ENCODE results near the gene DNAJC6. TPM values are rescaled to one million over a fixed set of nuclear protein-coding genes. Genes with fewer than 3 reads are reported as not detected.

The DNAJC6 gene
- total RNA-seq, 1 experiment from 2014 or later, result 5.3 TPM

DNA sequence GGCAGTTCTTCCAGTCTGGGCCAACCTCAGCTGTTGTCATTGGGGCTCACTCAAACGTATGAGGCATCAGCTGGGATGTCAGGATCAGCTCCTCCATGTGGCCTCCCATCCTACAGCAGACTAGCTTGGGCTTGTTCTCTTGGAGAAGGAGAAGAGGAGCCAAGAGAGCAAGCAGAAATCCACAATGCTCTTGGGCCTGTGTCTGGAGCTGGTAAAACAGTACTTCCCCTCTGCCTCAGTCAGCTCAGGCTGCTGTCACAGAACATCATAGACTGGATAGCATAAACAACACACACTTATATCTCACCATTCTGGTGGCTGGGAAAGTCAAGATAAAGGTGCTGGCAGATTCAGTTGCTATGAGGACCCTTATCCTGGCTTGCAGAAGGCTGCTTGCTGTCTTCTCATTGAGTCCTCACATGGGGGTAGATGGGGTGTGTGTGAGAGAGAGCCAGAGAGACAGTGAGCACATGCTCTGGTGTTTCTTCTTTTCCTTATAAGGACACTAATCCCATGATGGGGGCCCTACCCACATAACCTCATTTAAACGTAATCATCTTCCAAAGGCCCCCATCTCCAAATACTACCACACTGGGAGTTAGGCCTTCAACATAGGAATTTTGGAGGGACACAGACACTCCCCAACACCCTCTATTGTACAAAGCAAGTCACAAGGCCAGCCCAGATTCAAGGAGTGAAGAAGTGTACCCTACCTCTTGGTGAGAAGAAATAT lies 16.3 kb upstream of the DNAJC6 start:
- no peak for DNase-seq (ENCODE audit: low read depth)

DNA sequence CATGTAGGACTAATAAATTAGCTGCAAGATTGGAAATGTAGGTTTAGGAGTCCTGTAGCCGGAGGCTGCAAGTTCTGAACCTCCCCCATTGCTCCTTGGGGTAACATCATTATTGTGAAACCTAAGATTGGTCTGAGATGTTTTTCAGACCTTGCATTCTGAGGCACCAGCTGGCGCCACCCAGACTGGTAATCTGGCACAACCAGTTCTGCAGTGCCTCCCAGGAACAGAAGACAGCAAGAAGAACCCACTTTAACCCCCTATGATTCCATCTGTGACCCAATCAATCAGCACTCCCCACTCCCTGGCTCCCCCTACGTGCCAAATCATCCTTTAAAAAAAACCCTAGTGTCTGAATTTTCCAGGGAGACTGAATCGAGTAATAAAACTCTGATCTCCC lies 11.6 kb upstream of the DNAJC6 start:
- no peak for DNase-seq (ENCODE audit: low read depth)

DNA sequence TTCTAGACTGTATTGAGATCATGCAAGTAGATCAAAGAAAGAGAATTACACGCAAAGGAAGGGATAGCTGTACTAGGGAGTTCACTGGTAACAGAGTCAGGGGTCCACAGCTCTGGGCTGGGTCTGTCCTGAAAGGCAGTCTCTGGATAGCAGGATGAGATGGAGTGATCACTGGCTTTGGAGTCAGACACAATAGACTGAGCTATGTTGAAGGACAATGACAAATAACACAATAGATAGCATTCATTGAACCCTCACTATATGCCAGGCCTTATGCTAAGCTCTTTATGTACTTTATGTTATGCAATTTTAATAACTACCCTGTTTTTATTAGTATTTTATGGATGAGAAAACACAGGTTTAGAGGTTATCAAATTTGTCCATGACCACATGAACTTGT lies 10.0 kb upstream of the DNAJC6 start:
- DNase-seq (ENCODE audit: low read depth), result no peak

DNA sequence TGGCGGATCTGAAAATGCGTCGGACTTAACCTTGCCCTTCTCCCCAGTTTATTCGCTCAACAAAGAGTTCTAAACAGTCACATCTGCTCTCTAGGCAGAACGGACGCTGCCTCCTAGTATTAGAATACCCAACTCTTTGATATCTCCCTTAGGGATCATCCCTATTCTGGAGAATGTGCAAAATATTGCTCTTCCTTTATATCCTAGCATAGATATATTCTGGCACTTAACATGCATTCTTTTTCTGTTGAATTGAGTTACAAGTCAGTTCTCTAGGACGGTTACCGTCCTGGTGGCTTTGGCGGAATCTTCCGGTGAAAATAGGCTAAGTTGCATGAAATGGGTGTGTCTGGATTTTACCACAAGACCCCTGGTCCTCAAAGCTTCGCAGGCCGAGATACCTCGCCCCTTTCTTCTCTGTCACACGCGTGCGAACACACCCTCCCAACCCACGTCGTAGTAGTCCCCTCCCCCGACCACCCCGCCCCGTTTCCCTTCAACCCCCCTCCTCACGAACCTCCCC lies 501 bp upstream of the DNAJC6 start:
- no peak for DNase-seq (ENCODE audit: low read depth)

DNA sequence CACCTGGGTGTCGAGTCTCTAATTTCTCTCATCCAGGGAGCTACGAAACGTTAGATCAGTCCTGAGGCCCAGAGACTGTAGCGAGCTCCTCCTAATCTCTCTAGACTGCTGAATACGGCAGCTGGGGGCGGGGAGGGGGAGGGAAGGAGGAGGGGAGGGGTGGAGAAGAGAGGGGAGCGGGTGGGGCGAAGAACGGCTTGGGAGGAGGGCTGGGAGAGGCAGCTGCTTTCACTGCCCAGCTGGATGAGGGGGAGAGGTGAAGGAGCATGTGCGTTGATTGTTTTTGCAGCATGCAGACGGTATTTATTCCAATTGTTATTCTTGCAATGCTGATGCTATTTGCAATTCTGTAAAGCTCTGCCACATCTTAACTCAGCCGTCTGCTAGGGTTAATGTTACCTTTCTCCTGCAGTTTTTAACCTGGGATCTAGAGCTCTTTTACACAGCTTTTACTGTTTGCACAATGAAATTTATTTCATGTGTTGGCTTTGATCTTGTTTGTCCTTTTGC lies 790 bp downstream of the DNAJC6 start:
- no peak for DNase-seq (ENCODE audit: low read depth)

DNA sequence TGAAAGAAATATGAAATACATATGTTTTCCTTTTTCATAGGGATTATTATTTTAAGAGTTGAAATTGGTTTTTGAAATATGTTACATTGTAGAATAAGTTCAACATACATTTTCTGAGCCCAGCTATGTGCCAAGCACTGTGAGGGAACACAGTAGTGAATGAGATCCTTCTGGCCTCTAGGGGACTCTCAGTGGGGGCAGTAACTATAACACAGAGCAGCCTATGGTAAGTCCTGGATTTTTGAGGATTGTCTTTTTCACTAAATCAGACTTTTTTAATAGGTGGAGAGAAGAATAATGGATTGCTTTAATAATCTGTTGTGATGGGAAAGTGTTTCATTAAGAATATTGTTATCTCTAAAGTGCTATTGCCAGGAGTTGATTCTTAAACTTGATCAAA lies 2.4 kb downstream of the DNAJC6 start:
- no peak for DNase-seq (ENCODE audit: low read depth)

DNA sequence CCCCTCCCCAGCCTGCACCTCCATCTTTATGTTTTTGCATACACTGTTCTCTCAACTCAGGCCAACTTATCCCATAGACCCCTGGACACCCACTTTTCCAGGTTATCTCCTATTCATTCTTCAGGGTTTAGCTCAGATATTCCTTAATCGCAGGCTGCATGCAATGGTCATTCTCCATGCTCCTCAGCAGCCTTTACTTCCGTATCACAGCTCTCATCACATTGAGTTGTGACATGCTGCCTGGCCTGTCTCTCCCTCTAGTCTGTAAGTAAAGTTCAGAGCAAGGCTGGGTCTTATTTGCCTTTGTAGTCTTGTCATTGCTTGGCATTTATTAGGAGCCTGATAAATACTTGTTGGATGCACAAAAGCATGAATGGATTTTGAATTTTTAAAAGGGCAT lies 6.9 kb downstream of the DNAJC6 start:
- DNase-seq (ENCODE audit: low read depth), result no peak

DNA sequence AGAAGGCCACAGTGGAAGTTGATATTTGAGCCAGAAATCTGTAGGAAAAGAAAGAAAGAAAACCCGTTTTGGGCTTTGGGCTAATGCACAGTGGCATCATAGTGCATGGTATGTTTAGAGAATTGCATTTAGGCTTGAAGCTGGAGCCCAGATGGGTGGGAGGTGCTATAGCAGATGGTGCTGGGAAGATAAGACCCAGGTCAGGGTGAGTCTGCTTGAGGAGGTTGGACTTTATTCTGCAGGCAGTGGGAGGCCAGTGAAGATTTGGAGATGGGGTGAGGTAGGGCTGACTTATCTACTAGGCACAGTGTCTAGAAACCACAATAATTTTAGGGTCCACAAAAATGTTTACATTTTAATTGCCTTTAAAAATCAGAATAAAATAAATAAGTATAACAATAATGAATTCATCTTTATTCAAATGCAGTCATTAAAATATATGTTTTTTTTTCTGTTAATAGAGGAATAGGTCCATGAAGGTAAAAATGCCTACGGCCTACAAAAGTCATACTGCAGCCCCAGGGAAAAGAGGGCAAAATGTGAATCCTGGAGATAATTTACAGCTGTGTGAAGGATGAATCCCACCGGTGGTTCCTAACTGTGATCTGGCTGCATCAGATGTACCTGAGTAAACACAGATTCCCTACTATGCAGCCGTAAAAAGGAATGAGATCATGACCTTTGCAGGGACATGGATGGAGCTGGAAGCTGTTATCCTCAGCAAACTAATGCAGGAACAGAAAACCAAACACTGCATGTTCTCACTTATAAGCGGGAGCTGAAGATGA lies 8.7 kb downstream of the DNAJC6 start:
- DNase-seq (ENCODE audit: low read depth), result no peak

DNA sequence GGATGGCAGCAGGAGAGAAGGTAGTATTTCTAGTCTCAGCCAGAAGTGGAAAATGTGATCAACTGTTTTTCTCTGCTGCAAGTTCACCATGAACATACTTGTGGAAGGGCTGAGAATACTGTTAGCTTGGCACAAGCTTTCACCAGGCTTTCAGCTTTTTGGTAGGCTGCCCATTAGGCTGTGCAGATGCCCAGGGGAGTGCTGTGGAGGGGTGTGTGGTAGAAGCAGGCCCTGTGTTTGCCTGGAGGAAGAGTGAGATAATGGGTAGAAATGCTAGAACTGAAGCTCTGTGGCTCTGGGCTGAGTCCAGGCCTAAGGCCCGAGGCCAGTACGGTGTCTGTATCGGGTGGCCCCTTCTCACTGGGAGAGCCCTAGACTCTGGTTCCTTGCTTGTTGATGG lies 9.8 kb downstream of the DNAJC6 start:
- DNase-seq (ENCODE audit: low read depth), result no peak

DNA sequence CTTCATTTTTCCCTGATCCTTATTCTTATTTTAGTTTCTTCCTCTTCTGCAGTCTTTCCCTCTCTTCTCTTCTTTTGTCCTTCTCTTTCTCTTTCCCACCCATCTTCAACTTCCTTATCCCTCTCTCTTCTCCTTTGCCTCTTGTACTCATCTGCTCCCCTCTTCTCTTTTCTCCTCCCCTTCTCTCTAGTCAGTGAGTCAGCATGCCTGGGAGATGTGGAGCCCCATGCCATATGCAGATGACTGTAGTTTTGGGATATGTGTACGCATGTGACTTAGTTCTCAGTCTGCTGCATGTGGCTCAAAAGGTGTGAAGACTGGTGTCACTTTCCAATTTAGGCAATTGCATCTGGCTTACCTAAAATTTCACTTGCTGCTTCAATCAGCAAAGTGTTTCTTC lies 10.4 kb downstream of the DNAJC6 start:
- DNase-seq (ENCODE audit: low read depth), result no peak

DNA sequence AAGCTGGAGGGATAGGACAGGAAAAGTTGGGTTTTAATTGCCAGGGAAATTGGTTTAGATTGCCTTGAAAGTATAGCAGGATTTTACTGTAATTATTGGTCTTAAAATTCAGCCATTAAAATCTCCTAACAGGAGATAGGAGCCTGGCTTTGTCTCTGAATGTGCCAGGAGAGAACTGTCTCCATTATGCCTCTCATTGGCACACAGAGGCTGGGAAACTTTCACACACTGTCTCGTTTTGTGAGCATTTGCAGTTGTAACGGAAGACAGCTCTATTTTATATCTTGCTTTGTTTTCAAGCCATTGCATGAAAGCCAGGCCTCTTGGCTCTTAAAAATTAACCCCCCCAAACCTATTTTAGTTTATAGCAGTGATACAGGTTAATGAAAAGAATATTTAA lies 12.5 kb downstream of the DNAJC6 start:
- DNase-seq (ENCODE audit: low read depth), result no peak

DNA sequence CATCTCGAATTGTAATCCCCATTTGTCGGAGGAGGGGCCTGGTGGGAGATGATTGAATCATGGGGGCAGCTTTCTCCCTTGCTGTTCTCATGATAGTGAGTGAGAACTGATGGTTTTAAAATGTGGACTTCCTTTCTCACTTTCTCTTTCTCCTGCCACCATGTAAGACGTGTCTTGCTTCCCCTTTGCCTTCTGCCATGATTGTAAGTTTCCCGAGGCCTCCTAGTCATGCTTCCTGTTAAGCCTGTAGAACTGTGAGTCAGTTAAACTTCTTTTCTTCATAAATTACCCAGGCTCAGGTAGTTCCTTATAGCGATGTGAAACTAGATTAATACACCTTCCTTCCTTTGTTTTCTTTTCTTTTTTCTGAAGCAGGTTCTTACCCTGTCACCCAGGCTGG lies 13.9 kb downstream of the DNAJC6 start:
- DNase-seq (ENCODE audit: low read depth), result peak; percentile 58

DNA sequence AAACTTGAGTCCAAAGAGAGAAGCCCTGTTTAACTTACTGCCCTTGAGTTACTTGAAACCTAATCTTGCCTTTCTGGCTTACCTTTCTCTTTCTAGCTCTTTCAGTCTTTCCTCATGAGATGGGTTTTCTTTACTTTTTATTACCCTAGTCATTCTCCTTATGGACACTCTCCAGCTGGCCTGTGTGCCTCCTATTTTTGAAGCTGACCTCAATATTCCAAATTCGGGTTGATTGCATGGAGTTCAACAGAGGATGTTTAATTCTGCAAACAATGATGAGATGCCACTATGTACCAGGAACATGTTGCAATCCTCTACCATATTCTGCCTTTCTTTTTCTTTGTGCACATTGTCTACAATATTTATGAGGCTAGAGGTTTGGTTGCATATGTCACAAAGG lies 20.7 kb downstream of the DNAJC6 start:
- DNase-seq (ENCODE audit: low read depth), result no peak

DNA sequence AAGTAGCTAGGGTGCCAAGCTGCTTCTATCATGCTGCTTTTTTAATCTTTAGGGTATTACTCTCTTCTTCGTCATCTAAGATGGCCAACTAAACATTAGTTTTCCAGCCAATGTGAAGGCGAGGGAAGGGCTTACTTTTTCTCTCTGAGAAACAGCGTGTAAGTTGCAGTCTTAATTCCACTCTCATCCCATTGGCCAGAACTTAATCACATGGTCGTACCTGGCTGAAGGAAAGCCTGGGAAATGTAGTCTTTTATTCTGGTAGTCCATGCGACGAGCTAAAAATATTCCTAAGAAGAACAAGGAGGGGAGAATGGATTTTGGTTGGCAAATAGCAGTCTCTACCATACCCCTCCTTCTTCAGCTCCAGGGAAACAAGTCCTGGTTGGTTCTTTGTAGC lies 21.5 kb downstream of the DNAJC6 start:
- DNase-seq (ENCODE audit: low read depth), result no peak

DNA sequence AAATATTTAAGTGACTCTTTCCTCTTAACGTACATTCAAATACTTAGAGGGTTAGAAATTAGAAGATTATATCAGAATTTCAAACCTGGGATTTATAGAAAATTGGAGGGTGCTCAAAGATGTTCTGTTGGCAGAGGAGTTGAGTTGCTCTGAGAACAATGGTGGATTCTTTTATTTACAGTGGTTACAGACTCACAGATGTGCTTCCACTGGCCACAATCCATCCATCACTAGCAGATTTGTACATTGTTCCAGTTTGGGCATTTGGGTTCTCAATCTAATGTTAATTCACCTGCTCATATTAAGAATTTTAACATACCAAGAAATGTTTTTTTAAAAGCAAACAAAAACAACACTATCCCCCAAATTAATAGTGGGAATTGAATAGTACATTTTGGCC lies 23.5 kb downstream of the DNAJC6 start:
- DNase-seq (ENCODE audit: low read depth), result no peak

DNA sequence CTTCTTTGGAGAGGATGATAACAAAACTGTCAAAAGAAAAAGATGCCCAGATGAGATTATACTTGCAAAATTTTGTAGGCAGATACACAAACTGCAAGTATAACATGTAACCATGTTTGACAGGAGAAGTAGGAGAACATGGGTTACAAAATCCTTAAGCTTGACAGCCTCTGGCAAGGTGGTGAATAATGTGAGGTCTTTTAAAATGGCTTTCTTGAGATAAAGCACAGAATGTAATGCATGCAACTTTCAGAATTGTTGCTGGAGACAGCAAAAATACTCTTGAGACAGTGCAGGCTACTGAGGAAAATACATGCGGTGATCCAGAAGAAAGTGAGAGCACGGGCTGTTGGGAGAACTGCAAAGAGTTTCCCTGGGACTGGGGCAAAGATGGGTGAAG lies 24.7 kb downstream of the DNAJC6 start:
- DNase-seq (ENCODE audit: low read depth), result no peak

DNA sequence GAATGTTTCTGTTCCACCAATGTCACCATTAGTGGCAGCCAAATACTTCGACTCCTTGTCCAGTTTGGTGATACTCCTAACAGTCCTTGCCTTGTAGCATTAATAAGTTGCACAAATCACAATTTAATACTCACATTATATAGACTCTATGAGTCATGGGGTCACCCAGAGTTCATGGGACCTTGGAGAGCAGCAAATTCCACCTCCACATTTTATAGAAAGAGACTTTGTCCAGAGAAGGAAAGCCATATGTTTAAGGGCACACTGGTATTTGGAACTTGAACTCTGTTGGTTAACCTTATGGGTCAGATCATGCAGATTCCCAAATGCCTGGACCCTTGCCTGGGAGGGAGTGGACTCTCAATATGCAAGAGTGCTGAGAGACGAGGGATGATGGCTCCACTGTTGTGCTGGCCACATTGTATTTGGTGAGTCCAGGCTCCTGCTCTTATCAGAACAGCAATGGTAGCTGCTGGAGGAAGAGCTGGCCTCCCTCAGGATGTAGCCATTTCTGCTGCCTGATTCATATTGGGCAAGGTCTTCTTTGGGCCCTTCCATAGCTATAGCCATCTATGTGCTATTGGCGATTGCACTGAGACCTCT lies 30.6 kb downstream of the DNAJC6 start:
- peak; percentile 43 for DNase-seq (ENCODE audit: low read depth)

DNA sequence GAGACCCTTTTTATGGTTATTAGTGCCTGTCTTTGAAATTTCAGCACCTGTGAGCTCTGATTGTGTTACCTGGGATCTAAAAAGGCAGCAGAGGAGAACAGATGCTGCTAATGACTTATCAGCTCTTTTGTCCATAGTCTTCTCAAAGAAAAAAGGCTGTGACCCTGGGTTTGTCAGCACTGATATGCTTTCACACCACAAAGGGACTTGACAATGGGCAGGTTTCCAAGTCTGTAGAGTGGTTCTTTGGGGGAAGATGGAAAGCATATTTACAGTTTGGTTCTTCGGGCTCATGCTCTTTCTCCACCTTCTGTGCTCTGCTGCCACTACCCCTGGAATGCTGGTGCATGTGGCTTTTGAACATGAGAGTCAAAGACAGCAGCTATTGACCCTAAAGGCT lies 32.0 kb downstream of the DNAJC6 start:
- no peak for DNase-seq (ENCODE audit: low read depth)

DNA sequence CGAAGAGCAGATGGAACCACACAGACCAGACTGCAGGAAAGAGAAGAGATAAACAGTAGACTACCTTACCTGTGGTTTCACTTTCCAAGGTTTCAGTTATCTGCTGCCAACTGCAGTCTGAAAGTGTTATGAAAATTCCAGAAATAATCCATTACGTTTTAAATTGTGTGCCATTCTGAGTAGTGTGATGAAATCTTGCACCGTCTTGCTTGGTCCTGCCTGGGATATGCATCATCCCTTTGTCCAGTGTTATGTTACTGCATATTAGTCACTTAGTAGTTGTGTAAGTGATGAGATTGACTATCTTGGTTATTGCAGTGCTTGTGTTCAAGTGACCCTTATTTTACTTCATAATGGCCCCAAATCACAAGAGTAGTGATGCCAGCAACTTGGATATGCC lies 33.9 kb downstream of the DNAJC6 start:
- peak; percentile 32 for DNase-seq (ENCODE audit: low read depth)

DNA sequence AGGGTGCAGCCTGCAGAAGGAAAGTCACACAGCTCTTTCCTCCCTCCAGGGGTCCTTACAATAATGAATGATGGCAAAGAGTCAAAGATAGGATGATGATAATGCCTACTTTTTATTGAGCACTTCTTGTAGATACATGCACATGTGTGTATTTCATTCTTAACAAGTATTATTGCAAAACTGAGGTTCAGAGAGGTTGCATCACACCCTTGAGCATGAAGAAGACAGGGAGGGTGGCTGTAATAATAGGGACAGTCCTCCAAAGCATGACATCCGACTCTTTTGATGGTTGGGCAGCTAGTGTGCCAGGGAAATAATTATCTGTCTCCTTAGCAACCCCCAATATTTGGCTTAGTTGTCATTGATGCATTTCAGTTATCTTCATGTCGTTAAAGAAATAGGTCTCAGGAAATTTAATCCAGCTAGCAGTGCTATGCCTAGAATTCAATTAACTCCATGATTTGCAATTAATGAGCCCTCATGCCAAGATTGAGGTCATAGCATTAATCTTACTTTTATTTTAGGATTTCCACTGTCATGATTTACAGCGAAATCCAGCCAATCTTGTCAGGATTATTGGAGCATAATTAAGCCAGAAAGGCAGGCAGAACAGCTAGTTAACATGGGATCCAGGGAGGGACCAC lies 35.0 kb downstream of the DNAJC6 start:
- peak; percentile 10 for DNase-seq (ENCODE audit: low read depth)

DNA sequence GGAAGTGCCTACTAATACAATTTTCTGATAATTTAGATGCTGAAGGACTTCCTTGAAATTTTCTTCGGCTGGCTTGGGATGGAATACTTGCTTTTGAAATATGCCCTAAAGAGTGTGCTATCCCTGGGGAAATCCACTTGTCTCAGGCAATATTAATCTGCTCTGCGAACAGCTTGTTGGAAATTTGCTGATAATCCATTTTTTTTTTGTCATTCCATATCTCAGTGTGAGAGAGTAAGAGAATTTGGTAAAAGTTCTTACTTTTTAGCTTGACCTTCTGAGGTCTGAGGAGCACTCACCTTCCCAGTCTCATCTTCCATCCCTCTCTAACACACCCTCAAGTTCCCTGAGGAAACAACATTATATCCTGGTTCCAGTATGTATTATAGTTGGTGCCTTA lies 36.8 kb downstream of the DNAJC6 start:
- DNase-seq (ENCODE audit: low read depth), result no peak

DNA sequence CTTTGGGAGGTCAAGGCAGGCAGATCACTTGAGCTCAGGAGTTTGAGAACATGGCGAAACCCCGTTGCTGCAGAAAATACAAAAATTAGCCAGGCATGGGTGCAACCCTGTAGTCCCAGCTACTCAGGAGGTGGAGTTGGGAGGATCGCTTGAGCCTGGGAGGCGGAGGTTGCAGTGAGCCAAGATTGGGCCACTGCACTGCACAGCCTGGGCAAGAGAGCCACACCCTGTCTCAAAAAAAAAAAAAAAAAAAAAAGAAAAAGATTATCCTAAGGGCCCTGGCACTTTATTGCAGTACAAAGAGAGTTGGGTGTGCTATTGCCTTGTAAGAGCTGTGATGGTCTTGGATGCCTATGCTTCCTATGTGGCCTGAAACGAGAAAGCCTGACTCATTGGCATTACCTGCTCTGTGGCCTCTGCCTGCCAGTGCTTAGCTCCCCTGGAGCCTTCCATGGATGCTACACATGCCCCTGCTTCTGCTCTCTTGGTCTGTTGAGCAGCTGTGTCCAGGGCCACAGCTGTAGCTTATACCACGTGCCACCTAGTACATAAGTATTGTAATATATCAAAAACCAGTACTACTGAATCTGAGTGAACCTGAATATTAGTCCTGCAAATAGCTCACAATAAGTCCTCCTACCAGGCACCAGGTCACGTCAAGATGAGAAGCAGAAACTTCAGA lies 45.8 kb downstream of the DNAJC6 start:
- DNase-seq (ENCODE audit: low read depth), result no peak

Measured in M059J (cell line).